Measurements from ENCODE around the gene TMUB1.

Gene TMUB1

DNA sequence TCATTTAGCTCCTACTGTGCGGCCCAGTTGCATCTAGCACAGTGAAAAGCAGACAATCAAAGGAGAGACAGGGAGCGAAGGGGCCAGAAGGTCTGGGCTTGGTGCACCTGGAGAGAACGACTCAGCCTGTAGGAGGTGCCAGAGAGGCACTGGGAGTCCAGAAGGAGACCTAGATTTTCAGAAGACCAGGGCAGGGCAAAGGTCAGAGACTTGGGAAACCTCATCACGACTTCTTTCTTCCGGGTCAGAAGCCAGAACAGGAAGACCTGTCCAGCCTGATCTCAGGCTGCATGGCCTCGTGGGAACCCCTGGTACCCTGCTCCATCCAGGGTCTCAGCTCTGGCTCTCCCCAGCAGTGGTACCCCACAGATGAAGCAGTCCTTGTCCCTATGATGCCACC is 8.1 kb upstream of the TMUB1 start:
- TF ChIP-seq, protein P1, sequence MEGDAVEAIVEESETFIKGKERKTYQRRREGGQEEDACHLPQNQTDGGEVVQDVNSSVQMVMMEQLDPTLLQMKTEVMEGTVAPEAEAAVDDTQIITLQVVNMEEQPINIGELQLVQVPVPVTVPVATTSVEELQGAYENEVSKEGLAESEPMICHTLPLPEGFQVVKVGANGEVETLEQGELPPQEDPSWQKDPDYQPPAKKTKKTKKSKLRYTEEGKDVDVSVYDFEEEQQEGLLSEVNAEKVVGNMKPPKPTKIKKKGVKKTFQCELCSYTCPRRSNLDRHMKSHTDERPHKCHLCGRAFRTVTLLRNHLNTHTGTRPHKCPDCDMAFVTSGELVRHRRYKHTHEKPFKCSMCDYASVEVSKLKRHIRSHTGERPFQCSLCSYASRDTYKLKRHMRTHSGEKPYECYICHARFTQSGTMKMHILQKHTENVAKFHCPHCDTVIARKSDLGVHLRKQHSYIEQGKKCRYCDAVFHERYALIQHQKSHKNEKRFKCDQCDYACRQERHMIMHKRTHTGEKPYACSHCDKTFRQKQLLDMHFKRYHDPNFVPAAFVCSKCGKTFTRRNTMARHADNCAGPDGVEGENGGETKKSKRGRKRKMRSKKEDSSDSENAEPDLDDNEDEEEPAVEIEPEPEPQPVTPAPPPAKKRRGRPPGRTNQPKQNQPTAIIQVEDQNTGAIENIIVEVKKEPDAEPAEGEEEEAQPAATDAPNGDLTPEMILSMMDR (conservative IDR thresholded peaks at IDR 0.05): peak; percentile 71
- peak overlapping the region; percentile 97; the same call in 1 of the 2 replicates for H3K27ac ChIP-seq

DNA sequence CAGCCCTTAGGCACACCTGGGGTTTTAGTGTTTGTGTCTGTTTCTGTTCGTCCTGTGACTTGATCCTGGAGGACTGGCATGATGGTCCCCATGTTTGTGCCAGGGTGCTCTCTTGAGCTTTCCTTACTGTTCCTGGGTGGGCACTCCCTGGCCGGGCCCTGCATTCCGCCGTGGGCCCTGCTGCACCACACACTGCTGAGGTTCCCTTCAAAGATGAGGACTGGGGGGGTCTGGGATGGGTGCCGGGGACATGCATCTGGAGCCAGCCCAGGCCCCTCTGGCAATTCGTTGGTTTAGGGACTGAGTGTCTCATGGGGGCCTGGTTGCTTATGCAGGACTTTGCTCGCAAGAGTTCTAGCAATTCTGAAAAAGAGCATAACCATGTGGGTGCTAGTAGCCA is 7.7 kb upstream of the TMUB1 start:
- H3K27ac ChIP-seq: peak overlapping the region; percentile 97; the same call in 1 of the 2 replicates
- TF ChIP-seq, protein P1 (conservative IDR thresholded peaks at IDR 0.05): no peak

DNA sequence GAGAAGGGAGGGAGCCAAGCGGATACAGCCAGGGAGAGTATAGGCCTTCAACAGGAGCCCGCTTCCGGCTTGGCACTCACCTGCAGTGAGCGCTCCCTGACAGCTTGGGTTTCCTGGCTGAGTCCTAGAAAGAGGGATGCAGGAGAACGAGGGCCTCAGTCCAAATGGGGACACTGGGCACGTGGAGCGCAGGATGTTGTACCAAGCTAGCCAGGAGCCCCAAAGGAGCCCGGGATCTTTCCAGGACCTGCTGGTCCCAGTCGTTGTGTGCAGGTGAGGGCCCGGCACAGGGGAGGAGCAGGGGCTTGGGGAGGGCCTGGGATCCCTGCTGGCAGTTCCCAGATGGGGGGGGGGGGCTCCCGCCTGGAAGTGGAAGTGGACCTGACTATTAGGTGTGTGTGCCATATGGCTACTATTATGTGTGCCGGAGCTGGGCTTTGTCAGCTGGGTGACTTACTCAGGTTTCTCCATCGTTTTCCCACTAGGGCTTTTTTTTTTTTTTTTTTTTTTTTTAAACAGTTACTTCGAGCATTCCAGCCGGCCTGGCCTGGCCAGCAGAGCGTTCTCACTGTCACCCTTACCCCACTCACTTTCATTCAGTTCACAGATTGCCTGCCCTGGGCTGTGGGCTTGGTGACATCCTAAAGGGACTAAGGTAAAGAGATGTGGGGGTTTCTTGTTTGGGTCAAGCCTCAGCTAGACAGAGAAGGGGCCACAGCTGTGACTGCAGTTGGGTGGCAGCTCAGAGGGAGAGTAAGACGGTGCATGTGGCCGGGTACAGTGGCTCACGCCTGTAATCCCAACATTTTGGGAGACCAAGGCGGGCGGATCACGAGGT is 6.8 kb upstream of the TMUB1 start:
- H3K27ac ChIP-seq: peak overlapping the region; percentile 97

DNA sequence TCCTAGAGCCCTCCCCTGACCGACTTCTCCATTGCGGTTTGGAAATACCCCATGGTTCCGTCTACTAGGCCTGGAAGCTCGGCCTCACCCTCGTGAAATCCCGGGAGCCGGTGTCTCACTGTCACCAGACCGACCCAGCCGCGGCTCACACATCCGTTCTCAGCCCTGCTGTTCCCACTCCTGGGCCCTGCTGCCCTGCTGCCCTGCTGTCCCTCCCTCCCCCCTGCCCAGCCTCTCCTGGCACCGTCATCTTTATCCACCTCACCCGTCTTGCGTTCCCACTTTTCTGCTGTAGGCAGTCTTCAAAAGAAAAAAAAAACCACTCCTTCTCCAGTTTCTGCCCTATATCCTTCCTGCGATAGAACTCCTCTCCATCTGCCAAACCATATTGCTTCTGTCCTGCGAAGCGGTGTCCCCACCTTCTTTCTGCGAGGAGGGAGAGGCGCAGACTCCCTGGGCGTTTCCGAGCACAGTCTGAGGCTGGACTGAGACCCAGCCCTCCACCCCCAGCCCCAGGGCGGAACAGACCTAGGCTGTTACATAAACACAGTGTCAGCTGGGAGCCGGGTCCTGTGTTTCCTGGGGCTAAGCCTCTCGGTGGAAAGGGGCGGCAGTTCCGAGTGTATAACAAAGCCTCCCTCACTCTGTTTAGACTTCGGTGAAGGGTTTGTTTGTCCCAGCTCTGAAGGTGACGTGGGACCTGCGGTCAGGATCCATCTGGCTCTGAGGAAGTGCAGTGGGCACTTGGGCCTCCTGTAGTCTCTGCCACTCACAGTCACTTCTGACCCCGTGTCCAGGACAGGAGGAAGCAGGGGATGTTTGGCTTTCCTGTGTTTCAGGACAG is 5.8 kb upstream of the TMUB1 start:
- peak overlapping the region; percentile 97 for H3K27ac ChIP-seq
- TF ChIP-seq, protein P1 (conservative IDR thresholded peaks at IDR 0.05): no peak

More for the DNA sequence above, 6.8 kb upstream of the TMUB1 start:
- TF ChIP-seq, protein P1 (conservative IDR thresholded peaks at IDR 0.05): no peak

DNA sequence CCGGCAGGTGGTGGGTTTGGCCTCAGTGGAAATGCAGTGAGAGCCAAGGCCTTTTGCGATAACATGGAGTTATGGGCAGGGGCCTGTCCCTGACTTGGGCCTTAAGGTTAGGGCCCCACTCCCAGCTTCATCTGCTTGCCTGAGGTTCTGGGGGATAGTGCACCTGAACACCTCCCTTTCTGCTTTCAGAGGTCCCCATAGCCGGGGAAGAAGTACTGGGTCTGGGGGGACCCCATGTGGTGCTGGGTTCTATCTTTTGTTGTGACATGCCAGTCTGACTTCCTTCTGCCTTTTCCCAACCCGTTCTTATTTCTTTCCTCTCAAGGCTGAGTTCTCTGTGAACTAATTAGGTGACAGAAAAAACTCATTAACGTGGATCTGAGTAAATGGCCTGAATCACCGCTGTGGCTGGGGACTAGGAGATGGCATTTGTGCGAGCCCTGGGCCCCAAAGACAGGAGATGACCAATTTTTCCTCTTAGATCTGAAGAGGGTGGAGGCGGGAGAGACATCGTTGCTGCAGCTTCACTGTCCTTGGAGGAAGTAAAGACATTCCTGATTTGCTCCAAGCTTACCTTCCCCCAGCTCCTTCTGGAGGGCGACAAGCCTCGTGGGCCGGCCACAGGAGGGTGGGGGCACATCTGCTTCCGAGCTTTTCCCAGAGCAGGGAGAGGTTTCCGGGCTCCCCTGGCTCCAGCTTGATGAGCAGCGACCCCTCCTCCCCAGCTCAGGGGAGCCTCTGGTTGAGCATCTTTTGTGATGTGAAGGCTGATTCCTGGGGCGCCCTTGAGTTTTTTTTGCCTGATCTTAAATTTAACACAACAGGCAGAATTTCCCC is 4.9 kb upstream of the TMUB1 start:
- H3K27ac ChIP-seq: peak overlapping the region; percentile 97
- TF ChIP-seq, protein P1 (conservative IDR thresholded peaks at IDR 0.05): no peak

DNA sequence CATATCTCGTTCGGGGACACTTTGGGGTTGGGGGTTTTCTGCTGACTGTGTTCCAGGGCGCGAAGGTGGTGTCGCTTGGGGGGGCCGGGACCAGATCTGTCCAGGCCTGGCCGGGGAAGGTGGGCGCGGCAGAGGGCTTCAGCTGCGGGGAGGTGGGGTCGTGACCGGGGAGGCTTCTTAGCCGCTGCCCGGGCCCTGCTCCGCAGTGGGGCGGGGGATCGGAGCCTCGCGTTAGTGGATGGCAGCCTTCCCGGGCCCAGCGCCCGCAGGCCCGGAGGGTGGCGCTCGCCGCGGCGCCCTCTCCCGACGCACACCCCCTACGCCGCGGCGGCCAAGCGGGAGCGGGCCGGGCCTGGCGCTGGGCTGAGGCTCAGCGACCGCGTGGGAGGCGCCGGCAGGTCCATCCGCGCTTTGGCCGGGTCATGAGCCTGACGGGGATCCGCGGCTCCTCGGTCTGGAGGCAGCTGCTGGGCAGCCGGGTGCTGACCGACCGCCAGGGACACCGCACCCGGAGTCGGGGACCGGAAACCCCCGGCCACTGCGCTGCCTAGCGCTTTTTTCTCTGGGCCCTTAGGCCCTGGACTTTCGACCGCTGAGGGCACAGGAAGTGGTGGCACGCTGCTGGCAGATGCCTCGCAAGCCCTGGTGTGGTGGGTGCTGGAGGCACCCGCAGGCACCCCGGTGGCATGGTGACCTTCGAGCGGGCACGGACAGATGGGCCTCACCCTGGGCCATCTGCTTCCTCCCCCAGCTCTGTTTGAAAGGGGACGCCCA is 4.1 kb upstream of the TMUB1 start:
- peak overlapping the region; percentile 97 for H3K27ac ChIP-seq
- TF ChIP-seq, protein P1 (conservative IDR thresholded peaks at IDR 0.05): peak; percentile 70
